Stomach (tissue), 9 donors: ENCODE results near the gene PTPRF. TPM values are rescaled to one million over a fixed set of nuclear protein-coding genes. Genes with fewer than 3 reads are reported as not detected.

Source experiments
- DNase-seq, 2 donors: peaks; one replicate each; pipeline versions ENCODE4 v3.0.0 to v3.0.0-alpha.2; 2013 to 2019
- H3K27ac ChIP-seq, 5 donors: fragments of 200-600 bp in 4 of 5; sonication (generic) in 4 of 5; one replicate each; pipeline ENCODE4 v1.5.1; 2013 to 2019; ENCODE audit warnings: mild to moderate bottlenecking in 1 of 5, moderate library complexity in 1 of 5
- H3K27me3 ChIP-seq, 3 donors: fragments of 200-600 bp; sonication (generic); one replicate each; pipeline ENCODE4 v1.5.1; 2017 to 2019; ENCODE audit warnings: mixed run types in 1 of 3
- H3K36me3 ChIP-seq, 4 donors: fragments of 200-600 bp; sonication (generic); 1 replicate in 3 of 4; 2 replicates in 1 of 4; pipeline ENCODE4 v1.5.1; 2016 to 2019
- H3K4me1 ChIP-seq, 4 donors: fragments of 200-600 bp; sonication (generic); one replicate each; pipeline ENCODE4 v1.5.1; 2016 to 2019
- H3K4me3 ChIP-seq, 4 donors: fragments of 200-600 bp; sonication (generic) in 3 of 4; one replicate each; pipeline ENCODE4 v1.5.1; 2016 to 2019; ENCODE audit warnings: mild to moderate bottlenecking in 1 of 4
- H3K9me3 ChIP-seq, 4 donors: fragments of 200-600 bp; sonication (generic); one replicate each; pipeline ENCODE4 v1.5.1; 2016 to 2019
- CTCF ChIP-seq, 7 experiments: fragments of 450-650 bp in 4 of 7; fragments of 200-600 bp in 3 of 7; sonication (generic) in 3 of 7; IDR thresholded peaks; one replicate each; pipeline ENCODE4 v1.5.1; 2016 to 2019; ENCODE audit warnings: antibody characterized with exemption in 7 of 7, control low read depth in 2 of 7, mild to moderate bottlenecking in 1 of 7
- EP300 ChIP-seq: sonication (generic); formaldehyde crosslinking; IDR thresholded peaks from one replicate; pipeline ENCODE4 v1.6.1; 2017; ENCODE audit warnings: antibody characterized with exemption
- POLR2A ChIP-seq, 4 donors: fragments of 450-650 bp; IDR thresholded peaks; one replicate each; pipeline ENCODE4 v1.6.1; 2016; ENCODE audit warnings: antibody characterized with exemption in 4 of 4, control low read depth in 2 of 4, mild to moderate bottlenecking in 1 of 4, moderate library complexity in 1 of 4
- POLR2AphosphoS5 ChIP-seq, 3 donors: sonication (generic); formaldehyde crosslinking; IDR thresholded peaks; one replicate each; pipeline ENCODE4 v1.6.1; 2016; ENCODE audit warnings: antibody characterized with exemption in 3 of 3
- WGBS, 5 donors: extraction: QIAGEN DNeasy Blood & Tissue Kit in 3 of 5; methylation state at CpG; one replicate each; pipeline versions ENCODE4 v1.1.5 to v1.1.7; 2013 to 2018; 5-methylcytosine and 5-hydroxymethylcytosine counted together
- intact Hi-C: fragments of 100-400 bp; cut with DNase I; formaldehyde crosslinking; loops from one replicate; pipeline ENCODE4 v1.15.1; 2023; ENCODE audit warnings: low total_unique reads
- polyA plus RNA-seq, 3 donors: library from polyadenylated mRNA; stranded (reverse); fragments of 200-250 nt; gene quantifications; one replicate each; pipeline ENCODE4 v1.2.3, GENCODE V29; 2013
- total RNA-seq, 5 donors: library from RNA; depleted of rRNA; stranded (reverse); fragments of >200 nt; gene quantifications; one replicate each; pipeline versions ENCODE4 v1.1.0 to v1.2.3, GENCODE V29; 2014 to 2016
- donor health status: healthy with polysubstance abuse.
- donor health status: Bipolar disorder and iron deficiency.
- donor health status: healthy.

The PTPRF gene
- total and polyA plus RNA-seq, 8 donors: 11.3 to 282 (median 82.0) TPM

- peak overlapping the region; percentile 40 to 53 (median 50) for H3K4me3 ChIP-seq
- H3K27ac ChIP-seq: peak overlapping the region in 1 of 5 donors; percentile 57
These were observed 34.1 kb downstream of the PTPRF start for GRCh38 chr1:43564551-43565348.

GRCh38 chr1:43565600-43566360 is 35.1 kb downstream of the PTPRF start:
- no peaks in the 10 kb centered on the region for H3K9me3 ChIP-seq
- intact Hi-C loops: no loop called here
- peaks cover 0 to 8% (median 0%) of the 10 kb centered on the region in 3 donors for H3K27me3 ChIP-seq
- H3K4me1 ChIP-seq: peaks cover 26 to 39% (median 33%) of the 10 kb centered on the region in 4 donors
- 7 to 19% (median 11%) methylated on average over 29 to 62 of the region's 62 CpGs for WGBS, 5 donors
- H3K36me3 ChIP-seq: peaks cover 0 to 32% (median 18%) of the 10 kb centered on the region in 4 donors
- DNase-seq: peak; percentile 55 to 94
- H3K4me3 ChIP-seq: peak overlapping the region; percentile 40 to 53 (median 50)
- peak overlapping the region in 3 of 5 donors; percentile 23 to 57 (median 38) for H3K27ac ChIP-seq
- TF ChIP-seq POLR2AphosphoS5 (IDR thresholded peaks at IDR 0.05) (no peak), EP300 (no peak), POLR2A (IDR thresholded peaks at IDR 0.05) (no peak), CTCF (IDR thresholded peaks at IDR 0.05) (no peak)

More at GRCh38 chr1:43564551-43565348, 34.1 kb downstream of the PTPRF start:
- TF ChIP-seq EP300 (no peak), POLR2A (IDR thresholded peaks at IDR 0.05) (no peak), POLR2AphosphoS5 (IDR thresholded peaks at IDR 0.05) (no peak), CTCF (IDR thresholded peaks at IDR 0.05) (no peak)
- peak in 1 of 2 donors; percentile 60 for DNase-seq
- Histone ChIP-seq H3K36me3 (peaks cover 0 to 21% (median 8%) of the 10 kb centered on the region in 4 donors), H3K27me3 (peaks cover 0 to 8% (median 0%) of the 10 kb centered on the region in 3 donors), H3K4me1 (peaks cover 26 to 46% (median 34%) of the 10 kb centered on the region in 4 donors), H3K9me3 (no peaks in the 10 kb centered on the region)
- 49 to 58% (median 54%) methylated on average over 17 to 19 of the region's 19 CpGs for WGBS, 5 donors
- intact Hi-C loops: no loop called here

- Histone ChIP-seq H3K9me3 (no peaks in the 10 kb centered on the region), H3K27ac (no peak overlapping the region), H3K4me3 (peak overlapping the region in 2 of 4 donors; percentile 50), H3K4me1 (peaks cover 26 to 39% (median 33%) of the 10 kb centered on the region in 4 donors), H3K27me3 (peaks cover 0 to 8% (median 0%) of the 10 kb centered on the region in 3 donors), H3K36me3 (peaks cover 6 to 34% (median 26%) of the 10 kb centered on the region in 4 donors)
- TF ChIP-seq EP300: no peak
- TF ChIP-seq CTCF (IDR thresholded peaks at IDR 0.05): no peak
- TF ChIP-seq POLR2A (IDR thresholded peaks at IDR 0.05): no peak
- no peak for TF ChIP-seq POLR2AphosphoS5 (IDR thresholded peaks at IDR 0.05)
- intact Hi-C loops: no loop called here
- WGBS, 5 donors: 82 to 91% (median 90%) methylated on average over 15 to 16 of the region's 16 CpGs
- DNase-seq: no peak
These were observed 35.8 kb downstream of the PTPRF start for GRCh38 chr1:43566382-43567044.

GRCh38 chr1:43569175-43569574 is 38.5 kb downstream of the PTPRF start:
- H3K4me3 ChIP-seq: no peak overlapping the region
- DNase-seq: peak in 1 of 2 donors; percentile 70
- H3K27me3 ChIP-seq: peaks cover 0 to 8% (median 0%) of the 10 kb centered on the region in 3 donors
- 48 to 74% (median 60%) methylated on average over 5 to 6 of the region's 6 CpGs for WGBS, 5 donors
- peaks cover 20 to 36% (median 25%) of the 10 kb centered on the region in 4 donors for H3K4me1 ChIP-seq
- intact Hi-C loops: no loop called here
- no peaks in the 10 kb centered on the region for H3K9me3 ChIP-seq
- H3K27ac ChIP-seq: no peak overlapping the region
- H3K36me3 ChIP-seq: peaks cover 8 to 48% (median 43%) of the 10 kb centered on the region in 4 donors
- TF ChIP-seq EP300 (no peak), POLR2AphosphoS5 (IDR thresholded peaks at IDR 0.05) (no peak), POLR2A (IDR thresholded peaks at IDR 0.05) (no peak), CTCF (IDR thresholded peaks at IDR 0.05) (no peak)
